BLaER1 treated with 17β-estradiol and CSF1 and Interleukin-3, amounts not matched to agents 10 nM and 100 nM (cell line): ENCODE results near the gene OR7E24.
"Not testable (repeated sequence)": the region's sequence is repeated elsewhere in the genome, so short reads cannot be mapped to it uniquely, and the experiment has no call there.

Experiments used
- H3K27ac ChIP-seq, 11 experiments: shearing (Covaris generic); formaldehyde crosslinking; 2 replicates each; pipeline ENCODE4 v1.8.1; 2022
- H3K27me3 ChIP-seq, 11 experiments: shearing (Covaris generic); formaldehyde crosslinking; 2 replicates each; pipeline ENCODE4 v1.8.1; 2022
- H3K36me3 ChIP-seq, 11 experiments: shearing (Covaris generic); formaldehyde crosslinking; 2 replicates each; pipeline ENCODE4 v1.8.1; 2022
- H3K4me1 ChIP-seq, 10 experiments: shearing (Covaris generic); formaldehyde crosslinking; 2 replicates each; pipeline ENCODE4 v1.8.1; 2022
- H3K4me2 ChIP-seq, 11 experiments: shearing (Covaris generic); formaldehyde crosslinking; 2 replicates each; pipeline ENCODE4 v1.8.1; 2022
- H3K4me3 ChIP-seq, 10 experiments: shearing (Covaris generic); formaldehyde crosslinking; 2 replicates each; pipeline ENCODE4 v1.8.1; 2022
- H3K9ac ChIP-seq, 11 experiments: shearing (Covaris generic); formaldehyde crosslinking; 2 replicates each; pipeline ENCODE4 v1.8.1; 2022
- H3K9me3 ChIP-seq, 11 experiments: shearing (Covaris generic); formaldehyde crosslinking; replicated peaks in 1 of 11; 2 replicates each; pipeline ENCODE4 v1.8.1; 2022
- H4K20me1 ChIP-seq, 11 experiments: shearing (Covaris generic); formaldehyde crosslinking; 2 replicates each; pipeline ENCODE4 v1.8.1; 2022
- Cebpa-rat ChIP-seq, 11 experiments: shearing (Covaris generic); IDR thresholded peaks; 2 replicates each; pipeline ENCODE4 v1.8.1; 2022

Gene OR7E24

GRCh38 chr19:9250630-9251029 is at the start of gene OR7E24:
TSS of gene OR7E24 (plus strand) at chr19:9250930. CDS start at chr19:9251044, 114 bp downstream.
- no peaks in the 10 kb centered on the region for H3K4me1 ChIP-seq

GRCh38 chr19:9205501-9206113 is 45.1 kb upstream of the OR7E24 start:
- no peak for TF ChIP-seq Cebpa-rat (IDR thresholded peaks at IDR 0.05)
- no peaks in the 10 kb centered on the region for H3K9me3 ChIP-seq
- no peaks in the 10 kb centered on the region for H4K20me1 ChIP-seq
- peaks cover 0 to 5% (median 0%) of the 10 kb centered on the region in 10 experiments; a peak in 4 of 20 replicates for H3K4me1 ChIP-seq
- H3K4me2 ChIP-seq, result peak overlapping the region; percentile 53 to 82 (median 67)
- H3K4me3 ChIP-seq, result peak overlapping the region in 9 of 10 experiments; percentile 24 to 52 (median 37); a peak in 9 of 20 replicates
- no peaks in the 10 kb centered on the region for H3K36me3 ChIP-seq
- no peaks in the 10 kb centered on the region for H3K27me3 ChIP-seq
- peak overlapping the region in 10 of 11 experiments; percentile 11 to 62 (median 47); a peak in 10 of 22 replicates for H3K9ac ChIP-seq
- H3K27ac ChIP-seq, result no peak overlapping the region

More at GRCh38 chr19:9250630-9251029, at the start of gene OR7E24:
- no peak for TF ChIP-seq Cebpa-rat (IDR thresholded peaks at IDR 0.05)
- H3K36me3 ChIP-seq, result no peaks in the 10 kb centered on the region
- no peak within 1 kb of the TSS for H3K9ac ChIP-seq
- no peaks in the 10 kb centered on the region for H3K27me3 ChIP-seq
- H3K4me3 ChIP-seq, result no peak within 1 kb of the TSS
- H3K4me2 ChIP-seq, result no peak within 1 kb of the TSS
- H4K20me1 ChIP-seq, result no peaks in the 10 kb centered on the region
- H3K27ac ChIP-seq, result no peak within 1 kb of the TSS
- H3K9me3 ChIP-seq, result peaks cover 0 to 14% (median 4%) of the 10 kb centered on the region in 11 experiments; a peak in 6 of 22 replicates

GRCh38 chr19:9219489-9219888 is 31.2 kb upstream of the OR7E24 start, which contains the start of gene OR7D4:
TSS of gene OR7D4 (minus strand) at chr19:9219589. CDS start at chr19:9214837, 4,752 bp downstream.
- H3K4me1 ChIP-seq, result no peaks in the 10 kb centered on the region
- H3K36me3 ChIP-seq, result no peaks in the 10 kb centered on the region
- no peaks in the 10 kb centered on the region for H4K20me1 ChIP-seq
- no peak within 1 kb of the TSS for H3K4me2 ChIP-seq
- H3K4me3 ChIP-seq, result no peak within 1 kb of the TSS
- no peak for TF ChIP-seq Cebpa-rat (IDR thresholded peaks at IDR 0.05)
- no peak within 1 kb of the TSS for H3K9ac ChIP-seq
- H3K27ac ChIP-seq, result no peak within 1 kb of the TSS
- H3K9me3 ChIP-seq, result peaks cover 6 to 29% (median 15%) of the 10 kb centered on the region in 11 experiments; a peak in 18 of 22 replicates
- H3K27me3 ChIP-seq, result no peaks in the 10 kb centered on the region

GRCh38 chr19:9251236-9251635 is 506 bp downstream of the OR7E24 start:
- no peak overlapping the region for H3K9ac ChIP-seq
- no peak overlapping the region for H3K27ac ChIP-seq
- no peaks in the 10 kb centered on the region for H3K4me1 ChIP-seq
- no peak overlapping the region for H3K4me2 ChIP-seq
- no peaks in the 10 kb centered on the region for H3K36me3 ChIP-seq
- no peak overlapping the region for H3K4me3 ChIP-seq
- H3K27me3 ChIP-seq, result no peaks in the 10 kb centered on the region
- no peaks in the 10 kb centered on the region for H4K20me1 ChIP-seq
- no peak for TF ChIP-seq Cebpa-rat (IDR thresholded peaks at IDR 0.05)
- H3K9me3 ChIP-seq, result peaks cover 0 to 18% (median 4%) of the 10 kb centered on the region in 11 experiments; a peak in 6 of 22 replicates

GRCh38 chr19:9283485-9283884 is 32.8 kb downstream of the OR7E24 start:
- H3K27ac ChIP-seq, H3K4me3 ChIP-seq, H3K27me3 ChIP-seq, H4K20me1 ChIP-seq, H3K4me2 ChIP-seq, H3K36me3 ChIP-seq, H3K9ac ChIP-seq: not testable (repeated sequence)
- H3K9me3 ChIP-seq, result peaks cover 38 to 84% (median 53%) of the 10 kb centered on the region in 11 experiments
- peaks cover 0 to 12% (median 4%) of the 10 kb centered on the region in 10 experiments; a peak in 5 of 20 replicates for H3K4me1 ChIP-seq

- Histone ChIP-seq H3K9me3 (peaks cover 73 to 100% (median 86%) of the 10 kb centered on the region in 11 experiments), H3K27me3 (no peaks in the 10 kb centered on the region), H3K27ac (no peak overlapping the region), H3K9ac (no peak overlapping the region), H4K20me1 (no peaks in the 10 kb centered on the region), H3K4me1 (peaks cover 0 to 12% (median 4%) of the 10 kb centered on the region in 10 experiments; a peak in 5 of 20 replicates), H3K4me3 (no peak overlapping the region), H3K4me2 (no peak overlapping the region), H3K36me3 (peaks cover 30 to 56% (median 40%) of the 10 kb centered on the region in 11 experiments)
- TF ChIP-seq Cebpa-rat (IDR thresholded peaks at IDR 0.05), result no peak
Observed at GRCh38 chr19:9289231-9289884, 38.6 kb downstream of the OR7E24 start.

GRCh38 chr19:9295411-9295849 is 44.7 kb downstream of the OR7E24 start:
- no peaks in the 10 kb centered on the region for H4K20me1 ChIP-seq
- no peak overlapping the region for H3K4me2 ChIP-seq
- no peaks in the 10 kb centered on the region for H3K4me1 ChIP-seq
- H3K36me3 ChIP-seq, result peaks cover 83 to 96% (median 90%) of the 10 kb centered on the region in 11 experiments
- no peak overlapping the region for H3K27ac ChIP-seq
- H3K4me3 ChIP-seq, result peak overlapping the region in 9 of 10 experiments; percentile 0 to 45 (median 15); a peak in 6 of 20 replicates
- no peak overlapping the region for H3K9ac ChIP-seq
- no peaks in the 10 kb centered on the region for H3K27me3 ChIP-seq
- TF ChIP-seq Cebpa-rat (IDR thresholded peaks at IDR 0.05), result no peak
- peaks cover 90 to 100% (median 93%) of the 10 kb centered on the region in 11 experiments for H3K9me3 ChIP-seq

GRCh38 chr19:9296336-9296735 is 45.6 kb downstream of the OR7E24 start:
- Histone ChIP-seq H3K4me1 (no peaks in the 10 kb centered on the region), H4K20me1 (no peaks in the 10 kb centered on the region), H3K27ac (no peak overlapping the region), H3K4me2 (no peak overlapping the region), H3K9me3 (peaks cover 98 to 100% (median 99%) of the 10 kb centered on the region in 11 experiments), H3K27me3 (no peaks in the 10 kb centered on the region), H3K36me3 (peaks cover 92 to 100% (median 96%) of the 10 kb centered on the region in 11 experiments), H3K4me3 (peak overlapping the region in 8 of 10 experiments; percentile 6 to 45 (median 22); a peak in 9 of 20 replicates), H3K9ac (no peak overlapping the region)
- no peak for TF ChIP-seq Cebpa-rat (IDR thresholded peaks at IDR 0.05)
